IMR-90 (cell line): Measurements from ENCODE around the gene MALAT1. TPM values are rescaled to one million over a fixed set of nuclear protein-coding genes. Genes with fewer than 3 reads are reported as not detected.
"Not testable (repeated sequence)": the region's sequence is repeated elsewhere in the genome, so short reads cannot be mapped to it uniquely, and the experiment has no call there.

Source experiments
- ATAC-seq: fragments of 200-7000 bp; cut with Tn5 transposase; 2 replicates; pipeline ENCODE4 v1.9.1; 2020; ENCODE audit warnings: low read depth, mild to moderate bottlenecking, moderate library complexity
- BruUV-seq: library from RNA; stranded (reverse); fragments of 400-500 nt; replicated peaks from 2 replicates; lab custom pipeline; 2021; lab: Mats Ljungman, UMichigan
- CTCF ChIA-PET: fragments of 300-600 bp; formaldehyde crosslinking; extraction: SDS; loops from one replicate; lab custom pipeline; 2021; ENCODE audit warnings: antibody characterized with exemption; lab: Yijun Ruan, JAX
- POLR2A ChIA-PET: fragments of 300-600 bp; sonication (Branson Sonifier 250); formaldehyde crosslinking; loops from one replicate; lab custom pipeline; 2022; ENCODE audit warnings: antibody characterized with exemption; ENCODE audit not compliant: unreplicated experiment; lab: Charles Lee
- DNase-seq: peaks from one replicate; pipeline ENCODE4 v3.0.0; 2013
- H2AFZ ChIP-seq: replicated peaks from 2 replicates; pipeline ENCODE3; 2013; ENCODE audit warnings: low read length, mild to moderate bottlenecking; ENCODE audit not compliant: poor library complexity
- H2AK5ac ChIP-seq: 2 replicates; pipeline ENCODE4 v1.6.1; 2013; ENCODE audit warnings: low read depth, low read length, inconsistent platforms
- H2AK9ac ChIP-seq: replicated peaks from 2 replicates; pipeline ENCODE3; 2013; ENCODE audit warnings: mild to moderate bottlenecking, low read depth, low read length, moderate library complexity; ENCODE audit not compliant: poor library complexity
- H2BK120ac ChIP-seq: 2 replicates; pipeline ENCODE4 v1.6.1; 2013; ENCODE audit warnings: low read depth, low read length, inconsistent platforms
- H2BK15ac ChIP-seq: 3 replicates; pipeline ENCODE4 v1.6.1; 2013; ENCODE audit warnings: low read depth, low read length, inconsistent platforms
- H2BK20ac ChIP-seq: 2 replicates; pipeline ENCODE4 v1.6.1; 2013; ENCODE audit warnings: low read depth, mild to moderate bottlenecking, inconsistent platforms, low read length, moderate library complexity
- H2BK5ac ChIP-seq: 2 replicates; pipeline ENCODE4 v1.6.1; 2013; ENCODE audit warnings: mild to moderate bottlenecking, low read depth, low read length, inconsistent platforms; ENCODE audit not compliant: poor library complexity, severe bottlenecking
- H3K14ac ChIP-seq: replicated peaks from 2 replicates; pipeline ENCODE4 v1.6.1; 2013; ENCODE audit warnings: low read depth, low read length, inconsistent platforms
- H3K18ac ChIP-seq: 2 replicates; pipeline ENCODE4 v1.6.1; 2013; ENCODE audit warnings: low read depth, low read length, control low read depth
- H3K23ac ChIP-seq: 2 replicates; pipeline ENCODE4 v1.6.1; 2013; ENCODE audit warnings: low read depth, low read length, inconsistent platforms
- H3K27ac ChIP-seq: 2 replicates; pipeline ENCODE4 v1.5.1; 2013; ENCODE audit warnings: mild to moderate bottlenecking, control low read depth, low read length; ENCODE audit not compliant: insufficient read depth
- H3K27me3 ChIP-seq: 2 replicates; pipeline ENCODE4 v1.6.1; 2013; ENCODE audit warnings: low read length; ENCODE audit not compliant: control insufficient read depth, insufficient read depth
- H3K36me3 ChIP-seq: 2 replicates; pipeline ENCODE4 v1.6.1; 2013; ENCODE audit warnings: low read length, mixed read lengths; ENCODE audit not compliant: control insufficient read depth, insufficient read depth
- H3K4ac ChIP-seq: 2 replicates; pipeline ENCODE4 v1.6.1; 2013; ENCODE audit warnings: low read depth, low read length, inconsistent platforms
- H3K4me1 ChIP-seq: 2 replicates; pipeline ENCODE4 v1.6.1; 2013; ENCODE audit warnings: low read length, mixed read lengths; ENCODE audit not compliant: control insufficient read depth, insufficient read depth
- H3K4me2 ChIP-seq: 2 replicates; pipeline ENCODE4 v1.6.1; 2013; ENCODE audit warnings: low read depth, mild to moderate bottlenecking, control low read depth, low read length, moderate library complexity
- H3K4me3 ChIP-seq: 2 replicates; pipeline ENCODE4 v1.5.1; 2013; ENCODE audit warnings: low read depth, mild to moderate bottlenecking, control low read depth, low read length, moderate library complexity; ENCODE audit not compliant: insufficient read depth
- H3K56ac ChIP-seq: 2 replicates; pipeline ENCODE4 v1.6.1; 2013; ENCODE audit warnings: low read length, inconsistent platforms; ENCODE audit not compliant: insufficient read depth; ENCODE audit errors: extremely low read depth
- H3K79me1 ChIP-seq, 2 experiments: 2 replicates each; pipeline ENCODE4 v1.6.1; 2013; ENCODE audit warnings: low read length in 2 of 2, inconsistent platforms in 1 of 2, low read depth in 1 of 2
- H3K9ac ChIP-seq: 2 replicates; pipeline ENCODE4 v1.6.1; 2013; ENCODE audit warnings: low read depth, low read length, control low read depth
- H3K9me1 ChIP-seq: 2 replicates; pipeline ENCODE4 v1.6.1; 2013; ENCODE audit warnings: low read length, inconsistent platforms; ENCODE audit not compliant: insufficient read depth
- H3K9me3 ChIP-seq: 2 replicates; pipeline ENCODE4 v1.6.1; 2013; ENCODE audit warnings: low read length; ENCODE audit not compliant: control insufficient read depth, insufficient read depth
- H4K20me1 ChIP-seq: 2 replicates; pipeline ENCODE4 v1.6.1; 2013; ENCODE audit warnings: low read length, inconsistent platforms; ENCODE audit not compliant: insufficient read depth
- H4K5ac ChIP-seq: 2 replicates; pipeline ENCODE4 v1.6.1; 2013; ENCODE audit warnings: mild to moderate bottlenecking, low read depth, low read length, control low read depth
- H4K8ac ChIP-seq, 2 experiments: 2 replicates each; pipeline ENCODE4 v1.6.1; 2013; ENCODE audit warnings: low read depth in 2 of 2, low read length in 2 of 2, control low read depth in 1 of 2, inconsistent platforms in 1 of 2
- H4K91ac ChIP-seq: 2 replicates; pipeline ENCODE4 v1.6.1; 2013; ENCODE audit warnings: low read depth, low read length, inconsistent platforms; ENCODE audit not compliant: insufficient read depth
- WGBS, 2 experiments: methylation state at CpG; one replicate each; pipeline versions ENCODE4 v1.1.5 to v1.1.7; 2013; ENCODE audit warnings: missing lambda C conversion rate in 2 of 2; ENCODE audit not compliant: insufficient read length in 1 of 2; ENCODE audit errors: extremely low coverage in 2 of 2; 5-methylcytosine and 5-hydroxymethylcytosine counted together
- dilution Hi-C: fragments of 300-500 bp; cut with HindIII; formaldehyde crosslinking; loops from one replicate; pipeline ENCODE4 v1.14.3; 2018; ENCODE audit warnings: low sequenced_read_pairs; ENCODE audit not compliant: unreplicated experiment
- in situ Hi-C: fragments of 300-500 bp; cut with MboI; formaldehyde crosslinking; loops from 3 replicates; pipeline ENCODE4 v1.14.3; 2019; ENCODE audit warnings: low sequenced_read_pairs, inconsistent platforms, mixed read lengths
- intact Hi-C: fragments of 100-400 bp; cut with micrococcal nuclease; formaldehyde crosslinking; loops from 2 replicates; pipeline ENCODE4 v1.10.0; 2022
- polyA plus RNA-seq, 3 experiments: library from polyadenylated mRNA; depleted of rRNA; stranded (reverse); fragments of >200 nt; gene quantifications; 2 replicates each; pipeline ENCODE4 v1.2.3, GENCODE V29; 2012; ENCODE audit warnings: low replicate concordance in 1 of 3
- total RNA-seq: library from RNA; depleted of rRNA; stranded (reverse); fragments of >200 nt; gene quantifications from 2 replicates; pipeline ENCODE4 v1.2.3, GENCODE V29; 2012

MALAT1 gene
- total and polyA plus RNA-seq, 2 of the 4 experiments (the other 2 are of a cell fraction): 636 to 3,569 TPM

DNA sequence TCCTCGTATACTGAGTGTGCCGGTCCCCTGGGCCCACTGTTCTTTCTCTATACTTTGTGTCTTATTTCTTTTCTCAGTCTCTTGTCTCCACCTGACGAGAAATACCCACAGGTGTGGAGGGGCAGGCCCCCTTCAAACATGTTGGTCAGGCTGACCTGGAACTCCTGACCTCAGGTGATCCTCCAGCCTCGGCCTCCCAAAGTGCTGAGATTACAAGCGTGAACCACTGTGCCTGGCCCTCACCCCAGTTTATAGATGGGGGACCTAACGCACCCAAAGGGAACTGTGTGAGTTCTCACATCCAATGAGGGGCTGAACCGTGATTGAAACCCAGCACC lies 24.8 kb downstream of the MALAT1 start:
- H3K18ac ChIP-seq, intact Hi-C loops, H2BK5ac ChIP-seq, in situ Hi-C loops, H2BK15ac ChIP-seq, BruUV-seq, H3K4me2 ChIP-seq, H3K14ac ChIP-seq, H3K4me3 ChIP-seq, H2BK120ac ChIP-seq, H3K9me1 ChIP-seq, H3K4ac ChIP-seq, H3K27ac ChIP-seq, H3K27me3 ChIP-seq, dilution Hi-C loops, H4K91ac ChIP-seq, DNase-seq, ATAC-seq, CTCF ChIA-PET, H3K56ac ChIP-seq, H3K9ac ChIP-seq, POLR2A ChIA-PET, H3K9me3 ChIP-seq, H4K5ac ChIP-seq, H2AK9ac ChIP-seq, H4K8ac ChIP-seq, H2BK20ac ChIP-seq: not testable (repeated sequence)
- Histone ChIP-seq H2AFZ (peak overlapping the region; percentile 18), H3K23ac (peak overlapping the region; percentile 24; the same call in 1 of the 2 replicates), H3K36me3 (peaks cover 17% of the 10 kb centered on the region), H3K79me1 (peaks cover 15 to 37% of the 10 kb centered on the region in 2 experiments; a peak in 3 of 4 replicates), H4K20me1 (peaks cover 19% of the 10 kb centered on the region; the same call in 1 of the 2 replicates), H2AK5ac (peak overlapping the region; percentile 31; the same call in 1 of the 2 replicates), H3K4me1 (peaks cover 12% of the 10 kb centered on the region)
- 96% methylated on average over 4 of the region's 7 CpGs; no CpG with 5 or more reads in 1 of the 2 experiments for WGBS, 2 experiments
